Prostate gland (tissue), 2 donors: ENCODE data around the gene RNF187. TPM values are rescaled to one million over a fixed set of nuclear protein-coding genes. Genes with fewer than 3 reads are reported as not detected.

Experiments
- DNase-seq: peaks from one replicate; pipeline ENCODE4 v3.0.0-alpha.2; 2019; ENCODE audit warnings: low spot score
- H3K27ac ChIP-seq, 2 donors: fragments of 200-600 bp; sonication (generic); 2 replicates each; pipeline ENCODE4 v1.5.1; 2017 to 2019
- H3K27me3 ChIP-seq: fragments of 200-600 bp; sonication (generic); replicated peaks from 2 replicates; pipeline ENCODE4 v1.5.1; 2019; ENCODE audit not compliant: insufficient read depth
- H3K36me3 ChIP-seq, 2 donors: fragments of 200-600 bp; sonication (generic); 1 replicate in 1 of 2; 2 replicates in 1 of 2; pipeline versions ENCODE4 v1.5.1 to v1.8.1; 2017 to 2019
- H3K4me1 ChIP-seq: fragments of 200-600 bp; sonication (generic); replicated peaks from 2 replicates; pipeline ENCODE4 v1.5.1; 2019
- H3K4me3 ChIP-seq, 2 donors: fragments of 200-600 bp; sonication (generic); 2 replicates each; pipeline ENCODE4 v1.5.1; 2017 to 2019
- H3K9me3 ChIP-seq: fragments of 200-600 bp; sonication (generic); 2 replicates; pipeline ENCODE4 v1.5.1; 2017
- CTCF ChIP-seq, 4 experiments: fragments of 200-600 bp in 2 of 4; fragments of 450-650 bp in 2 of 4; sonication (generic) in 2 of 4; IDR thresholded peaks; 1 replicate in 3 of 4; 2 replicates in 1 of 4; pipeline ENCODE4 v1.5.1; 2016 to 2019; ENCODE audit warnings: antibody characterized with exemption in 4 of 4, mild to moderate bottlenecking in 2 of 4, moderate library complexity in 2 of 4
- POLR2A ChIP-seq: fragments of 450-650 bp; IDR thresholded peaks from one replicate; pipeline ENCODE4 v1.6.1; 2016; ENCODE audit warnings: antibody characterized with exemption, mild to moderate bottlenecking
- POLR2AphosphoS5 ChIP-seq: sonication (generic); formaldehyde crosslinking; IDR thresholded peaks from one replicate; pipeline ENCODE4 v1.6.1; 2017; ENCODE audit warnings: antibody characterized with exemption
- WGBS: methylation state at CpG from one replicate; pipeline ENCODE4 v1.1.5; 2018; 5-methylcytosine and 5-hydroxymethylcytosine counted together
- intact Hi-C: fragments of 100-400 bp; cut with DNase I; formaldehyde crosslinking; loops from one replicate; pipeline ENCODE4 v1.14.2; 2022
- total RNA-seq, 2 donors: library from RNA; depleted of rRNA; stranded (reverse); fragments of >200 nt; gene quantifications; one replicate each; pipeline ENCODE4 v1.1.0, GENCODE V29; 2016

The RNF187 gene
- total RNA-seq, 2 donors from 2014 or later = 83.7 to 130 TPM

GRCh38 chr1:228459091-228459993 is 27.8 kb upstream of the RNF187 start:
- Histone ChIP-seq H3K27me3 (peaks cover 12% of the 10 kb centered on the region), H3K27ac (no peak overlapping the region), H3K36me3 (no peaks in the 10 kb centered on the region), H3K9me3 (no peaks in the 10 kb centered on the region), H3K4me3 (peak overlapping the region; percentile 30 to 46), H3K4me1 (no peaks in the 10 kb centered on the region)
- 6% methylated on average over 41 of the region's 41 CpGs for WGBS
- intact Hi-C loops = no loop called here
- TF ChIP-seq POLR2AphosphoS5 (no peak), CTCF (IDR thresholded peaks at IDR 0.05) (peak; percentile 32 to 61 (median 48)), POLR2A (no peak)
- DNase-seq = no peak

- no peak for DNase-seq
- 80% methylated on average over 2 of the region's 2 CpGs for WGBS
- intact Hi-C loops = no loop called here
- no peak for TF ChIP-seq POLR2A
- no peak for TF ChIP-seq CTCF (IDR thresholded peaks at IDR 0.05)
- no peak for TF ChIP-seq POLR2AphosphoS5
- H3K4me1 ChIP-seq = no peaks in the 10 kb centered on the region
- peaks cover 14% of the 10 kb centered on the region for H3K27me3 ChIP-seq
- no peaks in the 10 kb centered on the region for H3K36me3 ChIP-seq
- H3K27ac ChIP-seq = no peak overlapping the region
- no peak overlapping the region for H3K4me3 ChIP-seq
- no peaks in the 10 kb centered on the region for H3K9me3 ChIP-seq
Observed at GRCh38 chr1:228460821-228461220, 26.4 kb upstream of the RNF187 start.

GRCh38 chr1:228462560-228462959 is 24.6 kb upstream of the RNF187 start:
- H3K4me3 ChIP-seq = no peak overlapping the region
- no peaks in the 10 kb centered on the region for H3K9me3 ChIP-seq
- DNase-seq = no peak
- no peaks in the 10 kb centered on the region for H3K4me1 ChIP-seq
- intact Hi-C loops = no loop called here
- no peak for TF ChIP-seq POLR2A
- no peak for TF ChIP-seq CTCF (IDR thresholded peaks at IDR 0.05)
- TF ChIP-seq POLR2AphosphoS5 = no peak
- WGBS = 86% methylated on average over 5 of the region's 5 CpGs
- peaks cover 19% of the 10 kb centered on the region for H3K27me3 ChIP-seq
- no peaks in the 10 kb centered on the region for H3K36me3 ChIP-seq
- H3K27ac ChIP-seq = no peak overlapping the region

- intact Hi-C loops = no loop called here
- no peak for DNase-seq
- H3K27me3 ChIP-seq = peaks cover 19% of the 10 kb centered on the region
- H3K27ac ChIP-seq = no peak overlapping the region
- no peaks in the 10 kb centered on the region for H3K9me3 ChIP-seq
- no peak overlapping the region for H3K4me3 ChIP-seq
- 62% methylated on average over 7 of the region's 7 CpGs for WGBS
- no peaks in the 10 kb centered on the region for H3K36me3 ChIP-seq
- TF ChIP-seq CTCF (IDR thresholded peaks at IDR 0.05) = no peak
- TF ChIP-seq POLR2AphosphoS5 = no peak
- TF ChIP-seq POLR2A = no peak
- H3K4me1 ChIP-seq = no peaks in the 10 kb centered on the region
Observed at GRCh38 chr1:228463009-228463558, 24.1 kb upstream of the RNF187 start.
